ENCODE results near the gene FANK1.

- TF ChIP-seq CTCF (IDR thresholded peaks at IDR 0.05) (no peak), EZH2phosphoT487 (IDR thresholded peaks at IDR 0.05) (no peak), EZH2 (IDR thresholded peaks at IDR 0.05) (no peak)
These were observed 15.6 kb downstream of the FANK1 start for GRCh38 chr10:125911990-125912389.

Measured in neural progenitor cell (in vitro differentiated cells).